Tibial nerve (tissue), 4 donors: Measurements from ENCODE around the gene C1orf167. TPM values are rescaled to one million over a fixed set of nuclear protein-coding genes. Genes with fewer than 3 reads are reported as not detected.

Experiments used
- DNase-seq, 2 donors: peaks; one replicate each; pipeline ENCODE4 v3.0.0-alpha.2; 2019; ENCODE audit warnings: low spot score in 2 of 2
- H3K27ac ChIP-seq, 4 donors: fragments of 200-600 bp; sonication (generic) in 3 of 4; one replicate each; pipeline ENCODE4 v1.5.1; 2017 to 2019; ENCODE audit warnings: mild to moderate bottlenecking in 1 of 4
- H3K27me3 ChIP-seq, 2 donors: fragments of 200-600 bp; sonication (generic) in 1 of 2; one replicate each; pipeline versions ENCODE4 v1.5.1 to v1.6.0; 2017 to 2019
- H3K36me3 ChIP-seq, 3 donors: fragments of 200-600 bp; sonication (generic); one replicate each; pipeline ENCODE4 v1.5.1; 2018 to 2019
- H3K4me1 ChIP-seq, 4 donors: fragments of 200-600 bp; sonication (generic) in 3 of 4; one replicate each; pipeline ENCODE4 v1.5.1; 2017 to 2019
- H3K4me3 ChIP-seq, 4 donors: fragments of 200-600 bp; sonication (generic) in 3 of 4; one replicate each; pipeline ENCODE4 v1.5.1; 2017 to 2019; ENCODE audit warnings: mild to moderate bottlenecking in 1 of 4, moderate library complexity in 1 of 4
- H3K9me3 ChIP-seq, 4 donors: fragments of 200-600 bp; sonication (generic) in 3 of 4; one replicate each; pipeline ENCODE4 v1.5.1; 2017 to 2019
- EP300 ChIP-seq, 2 donors: sonication (generic); formaldehyde crosslinking; IDR thresholded peaks; one replicate each; pipeline ENCODE4 v1.6.1; 2017; ENCODE audit warnings: antibody characterized with exemption in 2 of 2, mild to moderate bottlenecking in 1 of 2
- POLR2A ChIP-seq, 2 donors: fragments of 450-650 bp; IDR thresholded peaks; one replicate each; pipeline ENCODE4 v1.6.1; 2017; ENCODE audit warnings: antibody characterized with exemption in 2 of 2, mild to moderate bottlenecking in 2 of 2, moderate library complexity in 2 of 2
- WGBS, 2 donors: methylation state at CpG; one replicate each; pipeline ENCODE4 v1.1.5; 2018; 5-methylcytosine and 5-hydroxymethylcytosine counted together
- total RNA-seq, 4 donors: library from RNA; depleted of rRNA; stranded (reverse); fragments of >200 nt; gene quantifications; one replicate each; pipeline ENCODE4 v1.1.0, GENCODE V29; 2016
- TF ChIP-seq, protein P1 (sequence below), 5 experiments: fragments of 200-600 bp in 3 of 5; fragments of 450-650 bp in 2 of 5; sonication (generic) in 3 of 5; IDR thresholded peaks; one replicate each; pipeline ENCODE4 v1.5.1; 2016 to 2019; ENCODE audit warnings: antibody characterized with exemption in 5 of 5, mild to moderate bottlenecking in 3 of 5, moderate library complexity in 2 of 5

Gene C1orf167
- total RNA-seq, 4 donors from 2014 or later = 4.4 to 13.8 (median 5.1) TPM; not detected in 1

DNA sequence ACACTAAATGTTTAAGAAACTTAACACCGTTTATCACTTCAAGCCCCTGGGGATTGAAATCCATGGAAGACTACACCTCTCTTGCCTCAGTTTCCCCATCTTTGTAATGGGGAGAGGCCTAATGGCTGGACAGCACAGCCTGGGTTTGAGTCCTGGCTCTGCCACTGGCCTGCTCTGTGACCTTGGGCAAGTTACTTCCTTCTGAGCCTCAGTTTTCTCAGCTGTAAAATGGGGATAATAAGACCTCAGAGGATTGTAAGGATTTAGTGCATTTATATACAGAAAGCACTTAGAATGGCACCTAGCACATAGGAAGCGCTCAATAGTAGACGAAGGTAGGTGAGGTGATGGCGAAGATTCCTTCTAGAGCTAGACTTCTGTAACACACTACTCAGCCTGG, 20.5 kb upstream of the C1orf167 start:
- TF ChIP-seq EP300 (IDR thresholded peaks at IDR 0.05) = no peak
- peaks cover 0 to 25% (median 0%) of the 10 kb centered on the region in 3 donors for H3K36me3 ChIP-seq
- no peak for DNase-seq
- 85 to 89% methylated on average over 4 of the region's 4 CpGs for WGBS, 2 donors
- H3K27ac ChIP-seq = no peak overlapping the region
- peaks cover 0 to 52% (median 14%) of the 10 kb centered on the region in 4 donors for H3K4me1 ChIP-seq
- H3K27me3 ChIP-seq = no peaks in the 10 kb centered on the region
- H3K4me3 ChIP-seq = no peak overlapping the region
- no peaks in the 10 kb centered on the region for H3K9me3 ChIP-seq

DNA sequence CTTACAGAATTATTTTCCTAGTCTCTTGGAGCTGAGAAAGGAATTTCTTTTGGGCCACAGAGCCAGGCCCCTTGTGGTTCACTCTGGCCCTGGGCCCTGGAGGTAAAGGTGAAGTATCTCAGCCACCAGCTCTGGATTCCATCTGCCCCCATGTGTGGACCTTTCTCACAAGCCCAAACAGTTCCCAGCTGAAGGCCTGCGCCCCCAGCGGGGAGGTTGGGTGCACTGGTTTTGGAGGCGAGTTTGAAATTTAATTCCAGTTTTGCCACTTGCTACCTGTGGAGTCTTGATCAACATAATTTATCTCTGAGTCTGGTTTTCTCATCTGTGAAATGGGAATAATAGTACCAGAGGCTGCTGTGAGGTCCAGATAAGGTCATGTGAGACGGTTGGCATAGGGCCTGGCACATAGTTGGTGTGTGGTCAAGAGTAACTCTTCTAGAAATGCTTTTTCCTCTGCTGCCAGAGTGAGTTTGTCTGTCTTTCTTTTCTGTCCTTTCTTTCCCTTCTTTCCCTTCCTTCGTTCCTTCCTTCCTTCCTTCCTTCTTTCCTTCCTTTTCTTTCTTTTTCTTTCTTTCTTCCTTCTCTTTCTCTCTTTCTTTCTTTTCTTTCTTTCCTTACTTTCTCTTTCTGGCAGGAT, 20.0 kb upstream of the C1orf167 start:
- DNase-seq = no peak
- Histone ChIP-seq H3K36me3 (peaks cover 0 to 31% (median 0%) of the 10 kb centered on the region in 3 donors), H3K4me3 (no peak overlapping the region), H3K27me3 (no peaks in the 10 kb centered on the region), H3K9me3 (no peaks in the 10 kb centered on the region), H3K27ac (no peak overlapping the region), H3K4me1 (peaks cover 0 to 46% (median 10%) of the 10 kb centered on the region in 4 donors)
- WGBS, 2 donors = 80 to 85% methylated on average over 5 of the region's 5 CpGs
- TF ChIP-seq EP300 (IDR thresholded peaks at IDR 0.05) (no peak), POLR2A (IDR thresholded peaks at IDR 0.05) (no peak)
- TF ChIP-seq, protein P1, sequence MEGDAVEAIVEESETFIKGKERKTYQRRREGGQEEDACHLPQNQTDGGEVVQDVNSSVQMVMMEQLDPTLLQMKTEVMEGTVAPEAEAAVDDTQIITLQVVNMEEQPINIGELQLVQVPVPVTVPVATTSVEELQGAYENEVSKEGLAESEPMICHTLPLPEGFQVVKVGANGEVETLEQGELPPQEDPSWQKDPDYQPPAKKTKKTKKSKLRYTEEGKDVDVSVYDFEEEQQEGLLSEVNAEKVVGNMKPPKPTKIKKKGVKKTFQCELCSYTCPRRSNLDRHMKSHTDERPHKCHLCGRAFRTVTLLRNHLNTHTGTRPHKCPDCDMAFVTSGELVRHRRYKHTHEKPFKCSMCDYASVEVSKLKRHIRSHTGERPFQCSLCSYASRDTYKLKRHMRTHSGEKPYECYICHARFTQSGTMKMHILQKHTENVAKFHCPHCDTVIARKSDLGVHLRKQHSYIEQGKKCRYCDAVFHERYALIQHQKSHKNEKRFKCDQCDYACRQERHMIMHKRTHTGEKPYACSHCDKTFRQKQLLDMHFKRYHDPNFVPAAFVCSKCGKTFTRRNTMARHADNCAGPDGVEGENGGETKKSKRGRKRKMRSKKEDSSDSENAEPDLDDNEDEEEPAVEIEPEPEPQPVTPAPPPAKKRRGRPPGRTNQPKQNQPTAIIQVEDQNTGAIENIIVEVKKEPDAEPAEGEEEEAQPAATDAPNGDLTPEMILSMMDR (IDR thresholded peaks at IDR 0.05) = no peak

DNA sequence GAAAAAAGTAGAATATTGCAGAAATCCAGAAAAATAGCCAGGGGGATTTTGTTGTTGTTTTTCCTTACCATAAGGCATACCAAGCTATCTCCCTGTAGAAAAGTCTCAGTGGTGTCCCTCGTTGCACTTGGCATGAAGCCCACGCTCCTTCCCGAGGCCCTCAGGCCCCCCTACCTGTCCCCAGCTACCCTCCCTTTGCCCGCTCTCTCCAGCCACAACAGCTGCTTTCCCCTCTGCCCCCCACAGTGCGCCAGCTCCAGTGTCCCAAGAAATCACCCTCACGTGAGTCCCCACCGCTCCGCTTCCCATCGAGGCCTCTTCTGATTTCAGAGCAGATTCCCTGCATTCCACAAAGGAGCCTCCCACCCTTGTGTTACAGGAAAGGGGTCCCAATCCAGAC, 17.7 kb upstream of the C1orf167 start:
- no peak overlapping the region for H3K4me3 ChIP-seq
- DNase-seq = no peak
- no peaks in the 10 kb centered on the region for H3K9me3 ChIP-seq
- peaks cover 0 to 53% (median 8%) of the 10 kb centered on the region in 3 donors for H3K36me3 ChIP-seq
- peaks cover 0 to 24% (median 0%) of the 10 kb centered on the region in 4 donors for H3K4me1 ChIP-seq
- H3K27me3 ChIP-seq = no peaks in the 10 kb centered on the region
- TF ChIP-seq, protein P1 (IDR thresholded peaks at IDR 0.05) = no peak
- TF ChIP-seq EP300 (IDR thresholded peaks at IDR 0.05) (no peak), POLR2A (IDR thresholded peaks at IDR 0.05) (no peak)
- WGBS, 2 donors = 77 to 78% methylated on average over 9 of the region's 9 CpGs
- H3K27ac ChIP-seq = no peak overlapping the region

DNA sequence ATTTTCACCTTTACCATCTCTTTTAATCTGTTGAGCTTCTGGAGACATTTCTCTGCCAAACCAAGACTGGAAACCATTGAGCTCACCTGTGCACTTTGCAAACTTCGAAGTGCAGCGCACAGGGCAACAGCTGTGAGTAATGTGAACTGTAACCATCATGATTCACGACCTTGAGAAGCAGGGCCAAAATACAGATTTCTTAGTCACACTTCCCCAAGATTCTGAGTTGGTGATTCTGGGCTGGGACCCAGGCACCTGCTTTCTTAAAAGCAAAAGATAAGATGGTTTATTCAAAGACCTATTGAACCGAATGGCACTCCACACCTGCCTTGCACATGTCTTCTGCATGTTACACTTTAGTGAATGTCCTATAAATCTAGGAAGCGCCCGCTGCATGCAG, 15.9 kb upstream of the C1orf167 start:
- Histone ChIP-seq H3K9me3 (no peaks in the 10 kb centered on the region), H3K27me3 (no peaks in the 10 kb centered on the region), H3K36me3 (peaks cover 0 to 71% (median 8%) of the 10 kb centered on the region in 3 donors), H3K27ac (no peak overlapping the region), H3K4me3 (no peak overlapping the region), H3K4me1 (peaks cover 0 to 10% (median 0%) of the 10 kb centered on the region in 4 donors)
- 88 to 90% methylated on average over 6 of the region's 6 CpGs for WGBS, 2 donors
- TF ChIP-seq, protein P1 (IDR thresholded peaks at IDR 0.05) = no peak
- TF ChIP-seq POLR2A (IDR thresholded peaks at IDR 0.05) = no peak
- DNase-seq = no peak

DNA sequence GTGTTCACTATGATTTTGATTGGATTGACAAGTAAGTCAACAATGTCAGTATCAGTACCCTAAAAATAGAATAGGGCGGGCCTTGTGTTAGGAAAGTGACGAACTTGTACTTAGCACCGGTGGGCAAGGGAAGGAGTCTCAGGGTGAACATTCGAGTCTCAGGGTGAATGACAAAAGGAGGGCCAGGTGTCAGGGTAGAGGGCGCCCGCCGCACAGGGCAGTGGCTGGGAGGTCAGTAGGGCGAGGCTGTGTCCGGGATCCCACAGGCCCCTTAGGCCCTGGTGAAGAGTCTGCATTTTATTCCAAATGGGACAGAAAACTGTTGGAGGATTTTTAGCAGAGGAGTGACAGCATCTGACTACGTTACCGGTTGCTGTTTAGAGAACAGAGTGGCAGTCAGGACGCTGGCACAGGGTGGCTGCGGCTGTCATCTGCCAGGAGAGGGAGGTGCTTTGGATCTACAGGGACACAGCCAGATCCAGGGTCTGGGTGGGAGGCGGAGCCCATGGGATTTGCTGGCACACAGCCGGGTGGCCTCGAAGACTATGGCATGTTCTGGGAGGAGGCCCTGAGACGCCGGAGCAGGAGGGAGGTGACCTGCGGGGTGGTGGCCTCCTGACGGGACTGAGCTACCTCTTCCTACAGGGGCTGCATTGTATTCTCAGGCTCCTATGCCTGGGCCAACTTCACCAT, 15.1 kb upstream of the C1orf167 start:
- no peaks in the 10 kb centered on the region for H3K27me3 ChIP-seq
- no peaks in the 10 kb centered on the region for H3K9me3 ChIP-seq
- no peak overlapping the region for H3K4me3 ChIP-seq
- H3K4me1 ChIP-seq = peaks cover 0 to 3% (median 0%) of the 10 kb centered on the region in 4 donors
- TF ChIP-seq POLR2A (IDR thresholded peaks at IDR 0.05) (no peak), EP300 (IDR thresholded peaks at IDR 0.05) (no peak)
- TF ChIP-seq, protein P1 (IDR thresholded peaks at IDR 0.05) = no peak
- peaks cover 0 to 80% (median 8%) of the 10 kb centered on the region in 3 donors for H3K36me3 ChIP-seq
- no peak for DNase-seq
- H3K27ac ChIP-seq = no peak overlapping the region
- WGBS, 2 donors = 73 to 75% methylated on average over 20 of the region's 20 CpGs
